Stimulated activated CD4-positive, alpha-beta T cell treated with anti-CD3 and anti-CD28 coated beads, TNF-alpha, amount 100 ng/mL, for 1 hour (primary cell): ENCODE results near the gene RNF223.
"Not testable (repeated sequence)": the region's sequence is repeated elsewhere in the genome, so short reads cannot be mapped to it uniquely, and the experiment has no call there.

Source experiments
- DNase-seq, 3 donors: peaks; one replicate each; pipeline ENCODE4 v3.0.0-alpha.2; 2020; ENCODE audit warnings: low read depth in 3 of 3, low spot score in 1 of 3

The RNF223 gene

GRCh38 chr1:1061682-1062345, 12.3 kb downstream of the RNF223 start:
- no peak for DNase-seq

- DNase-seq, result no peak
Measured at GRCh38 chr1:1060281-1061000, 13.7 kb downstream of the RNF223 start.

- DNase-seq, result peak; percentile 73 to 97 (median 84)
Measured at GRCh38 chr1:1059494-1060280, 14.4 kb downstream of the RNF223 start.

- DNase-seq, result no peak
Measured at GRCh38 chr1:1058921-1059493, 15.1 kb downstream of the RNF223 start.

GRCh38 chr1:1058088-1058905, 15.8 kb downstream of the RNF223 start:
- no peak for DNase-seq

GRCh38 chr1:1057769-1058087, 16.4 kb downstream of the RNF223 start:
- DNase-seq, result not testable (repeated sequence)

- DNase-seq, result no peak
Measured at GRCh38 chr1:1055841-1056736, 18.0 kb downstream of the RNF223 start.

- no peak for DNase-seq
Measured at GRCh38 chr1:1054971-1055370, 19.1 kb downstream of the RNF223 start.

GRCh38 chr1:1054099-1054700, 19.9 kb downstream of the RNF223 start:
- DNase-seq, result no peak

- no peak for DNase-seq
Measured at GRCh38 chr1:1053682-1054081, 20.4 kb downstream of the RNF223 start.

- no peak for DNase-seq
Measured at GRCh38 chr1:1053022-1053421, 21.1 kb downstream of the RNF223 start.

GRCh38 chr1:1052003-1052840, 21.9 kb downstream of the RNF223 start:
- DNase-seq, result no peak

- no peak for DNase-seq
Measured at GRCh38 chr1:1051127-1051810, 22.8 kb downstream of the RNF223 start.

GRCh38 chr1:1050577-1051052, 23.5 kb downstream of the RNF223 start:
- DNase-seq, result no peak

GRCh38 chr1:1049318-1050165, 24.6 kb downstream of the RNF223 start:
- no peak for DNase-seq

GRCh38 chr1:1048765-1049164, 25.3 kb downstream of the RNF223 start:
- no peak for DNase-seq

- no peak for DNase-seq
Measured at GRCh38 chr1:1047963-1048362, 26.1 kb downstream of the RNF223 start.
